H4 (cell line): ENCODE measurements around the gene UBE2A. TPM values are rescaled to one million over a fixed set of nuclear protein-coding genes. Genes with fewer than 3 reads are reported as not detected.

Source experiments
- DNase-seq: peaks from one replicate; pipeline ENCODE4 v3.0.0-alpha.2; 2015; ENCODE audit warnings: low spot score
- total RNA-seq: library from RNA; depleted of rRNA; stranded (reverse); fragments of >200 nt; shearing (Covaris generic); gene quantifications from 2 replicates; pipeline ENCODE4 v1.2.3, GENCODE V29; 2014; rRNA removed

The UBE2A gene
- total RNA-seq = 37.5 and 52.1 TPM in 2 replicates

GRCh38 chrX:119574394-119575266 lies at the start of gene UBE2A:
TSS of gene UBE2A (plus strand) at chrX:119574563. CDS start at chrX:119574712, 149 bp downstream.
- peak; percentile 85 for DNase-seq

GRCh38 chrX:119529345-119530276 lies 44.8 kb upstream of the UBE2A start:
- DNase-seq = no peak

DNA sequence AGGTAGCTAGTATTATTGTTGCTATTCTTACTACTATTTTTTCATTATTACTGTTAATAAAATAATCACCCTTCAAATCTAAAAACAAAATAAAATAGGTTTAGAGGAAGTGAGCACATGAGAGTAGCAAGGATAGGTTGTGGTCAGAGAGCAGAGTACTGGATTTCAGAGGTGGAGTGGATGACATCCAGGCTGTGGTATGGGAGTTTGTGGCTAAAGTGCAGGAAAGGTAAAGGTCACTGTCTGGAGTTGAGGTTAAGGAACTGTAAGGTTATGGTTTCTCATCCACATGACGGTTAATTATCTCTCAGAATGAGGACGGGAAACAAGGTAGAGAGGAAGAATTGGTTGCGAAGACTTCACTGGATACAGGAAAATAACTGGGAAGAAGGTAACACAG lies 36.9 kb upstream of the UBE2A start:
- DNase-seq = no peak

- DNase-seq = no peak
Observed at GRCh38 chrX:119539872-119540271, 34.5 kb upstream of the UBE2A start.

DNA sequence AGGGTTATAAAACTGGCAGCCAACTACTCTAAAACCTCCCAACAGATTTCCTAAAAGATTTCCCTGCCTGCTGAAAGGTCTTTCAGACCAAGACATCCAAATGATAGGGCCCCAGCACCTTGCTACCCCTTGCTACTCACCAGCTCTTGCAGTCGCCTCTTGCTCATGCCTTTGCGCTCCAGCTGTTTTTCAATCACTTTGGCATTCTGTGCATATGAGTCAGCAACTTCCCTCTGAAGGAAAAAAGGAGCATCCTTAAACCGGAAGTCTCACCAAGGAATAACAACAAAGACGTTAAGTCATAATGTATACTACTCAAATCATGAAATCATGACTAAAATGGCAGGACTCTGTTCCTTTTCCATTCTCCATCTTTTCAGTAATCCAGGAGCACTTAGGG lies 33.2 kb upstream of the UBE2A start:
- DNase-seq = peak; percentile 55

- no peak for DNase-seq
Observed at GRCh38 chrX:119549327-119550016, 24.9 kb upstream of the UBE2A start.

DNA sequence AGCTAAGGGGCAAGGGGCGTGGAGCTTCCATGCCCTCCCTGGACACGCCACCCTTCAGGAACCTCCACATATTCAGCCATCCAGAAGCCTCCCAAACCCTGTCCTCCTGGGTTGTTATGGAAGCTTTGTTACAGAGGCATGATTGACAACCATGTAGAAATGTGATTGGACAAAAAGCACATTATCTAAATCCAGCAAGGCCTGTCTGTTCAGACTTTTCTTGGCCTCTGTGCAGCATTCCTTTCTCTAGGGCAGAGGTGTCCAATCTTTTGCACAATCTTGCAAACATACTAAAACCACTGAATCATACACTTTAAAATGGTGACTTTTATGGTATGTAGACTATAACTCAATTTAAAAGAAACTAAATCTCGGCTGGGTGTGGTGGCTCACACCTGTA lies 21.9 kb upstream of the UBE2A start:
- no peak for DNase-seq

- peak; percentile 96 for DNase-seq
Observed at GRCh38 chrX:119565107-119565663, 9.2 kb upstream of the UBE2A start, which contains the start of gene STEEP1. TSS of gene STEEP1 (minus strand) at chrX:119565409. CDS start at chrX:119565355, 54 bp downstream.

GRCh38 chrX:119570351-119570835 lies 4.0 kb upstream of the UBE2A start:
- DNase-seq = no peak

GRCh38 chrX:119573222-119573621 lies 1.1 kb upstream of the UBE2A start:
- no peak for DNase-seq

GRCh38 chrX:119573840-119574393 lies 446 bp upstream of the UBE2A start:
- no peak for DNase-seq

DNA sequence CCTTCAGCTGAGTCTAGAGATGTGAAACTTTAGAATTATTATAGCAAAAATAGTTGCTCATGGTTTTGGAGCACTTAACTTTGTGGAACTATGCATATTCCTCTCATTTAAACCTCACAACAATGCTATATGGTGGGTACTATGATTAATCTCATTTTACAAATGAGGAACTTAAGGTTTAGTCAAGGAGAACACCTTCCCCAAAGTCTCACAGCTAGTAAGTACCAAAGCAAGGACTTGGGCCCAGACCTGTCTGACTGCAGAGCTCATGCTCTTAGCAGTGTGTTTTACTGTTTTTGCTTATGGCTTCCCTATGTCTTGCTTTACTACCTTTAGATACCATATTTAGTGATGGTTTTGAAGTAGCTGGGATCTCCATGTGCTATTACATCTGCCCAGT lies 5.1 kb downstream of the UBE2A start:
- no peak for DNase-seq

DNA sequence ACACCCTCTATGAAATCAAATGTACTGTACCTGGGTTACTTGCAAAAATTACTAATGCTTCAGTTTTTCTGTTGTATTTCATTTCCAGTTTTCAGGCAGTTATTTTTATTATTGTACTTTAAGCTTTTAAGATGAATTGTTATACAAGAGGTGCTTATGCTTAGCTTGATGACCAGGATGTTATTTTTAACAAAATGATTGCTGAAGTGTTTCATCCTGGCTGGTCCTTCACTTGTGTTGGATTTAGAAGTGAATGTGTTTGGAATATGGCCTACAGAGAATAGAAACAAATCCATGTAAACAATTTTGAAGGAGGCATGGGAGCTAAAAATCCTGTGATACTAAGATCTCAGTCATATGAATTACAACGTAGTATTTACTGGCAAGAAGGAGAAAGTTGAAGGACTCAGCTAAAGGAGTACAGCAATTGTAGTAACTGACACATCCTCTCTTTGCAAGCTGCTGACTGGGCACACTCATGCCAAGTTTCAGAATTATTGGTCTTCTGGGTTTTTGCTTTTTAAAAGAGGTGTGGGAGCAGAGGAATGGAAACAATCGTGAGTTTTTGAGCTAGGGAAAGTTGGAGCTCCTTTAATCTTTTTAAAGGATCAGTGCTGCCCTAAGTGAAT lies 9.2 kb downstream of the UBE2A start:
- DNase-seq = no peak

- DNase-seq = no peak
Observed at GRCh38 chrX:119589810-119590209, 15.4 kb downstream of the UBE2A start.

DNA sequence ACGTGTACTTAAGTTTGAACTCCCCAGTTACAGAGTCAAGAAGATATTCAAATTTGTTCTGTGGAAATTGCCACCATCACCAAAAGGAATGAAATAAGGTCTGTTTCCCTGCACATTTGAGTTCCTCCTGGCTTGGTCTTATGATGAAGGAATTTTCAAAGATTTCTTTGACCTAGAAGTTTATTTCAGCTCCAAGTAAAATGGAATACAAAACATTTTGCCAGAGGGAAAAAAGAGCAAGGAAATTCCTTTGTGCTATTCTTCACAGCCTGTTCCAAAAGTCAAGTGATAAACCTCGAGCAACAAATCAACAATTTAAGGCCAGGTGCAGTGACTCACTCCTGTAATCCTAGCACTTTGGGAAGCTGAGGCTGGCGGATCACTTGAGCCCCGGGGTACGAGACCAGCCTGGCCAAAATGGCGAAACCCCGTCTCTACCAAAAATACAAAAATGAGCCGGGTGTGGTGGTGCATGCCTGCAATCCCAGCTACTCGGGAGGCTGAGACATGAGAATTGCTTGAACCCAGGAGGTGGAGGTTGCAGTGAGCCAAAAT lies 28.4 kb downstream of the UBE2A start:
- DNase-seq = no peak

GRCh38 chrX:119604766-119605463 lies 30.6 kb downstream of the UBE2A start:
- DNase-seq = no peak

- no peak for DNase-seq
Observed at GRCh38 chrX:119605464-119606279, 31.3 kb downstream of the UBE2A start.

- DNase-seq = peak; percentile 87
Observed at GRCh38 chrX:119606280-119607017, 32.1 kb downstream of the UBE2A start, which contains the start of gene NKRF. TSS of gene NKRF (minus strand) at chrX:119606424.
